ENCODE data around the gene TMEFF2.

DNA sequence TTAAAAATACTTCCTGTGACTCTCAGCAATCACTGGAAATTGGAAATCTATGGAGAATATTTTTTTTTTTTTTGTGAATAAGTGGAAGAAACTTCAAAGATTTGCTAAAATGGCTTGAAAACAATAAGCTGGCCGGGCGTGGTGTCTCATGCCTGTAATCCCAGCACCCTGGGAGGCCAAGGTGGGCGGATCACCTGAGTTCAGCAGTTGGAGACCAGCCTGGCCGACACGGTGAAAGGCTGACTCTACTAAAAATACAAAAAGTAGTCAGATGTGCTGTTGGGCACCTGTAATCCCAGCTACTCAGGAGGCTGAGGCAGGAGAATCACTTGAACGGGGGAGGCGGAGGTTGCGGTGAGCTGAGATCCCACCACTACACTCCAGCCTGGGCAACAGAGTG lies 192.3 kb downstream of the TMEFF2 start:
- TF ChIP-seq CTCF (IDR thresholded peaks at IDR 0.05) (no peak), POLR2A (IDR thresholded peaks at IDR 0.05) (no peak)
